Stimulated activated CD4-positive, alpha-beta T cell treated with anti-CD3 and anti-CD28 coated beads, Interleukin-12 subunit alpha, Interleukin-12 subunit beta, amount 100 ng/mL, for 24 hours (primary cell): ENCODE results near the gene BRAT1.

Source experiments
- DNase-seq, 2 experiments: peaks; one replicate each; pipeline ENCODE4 v3.0.0-alpha.2; 2020; ENCODE audit warnings: low read depth in 2 of 2

Gene BRAT1

DNA sequence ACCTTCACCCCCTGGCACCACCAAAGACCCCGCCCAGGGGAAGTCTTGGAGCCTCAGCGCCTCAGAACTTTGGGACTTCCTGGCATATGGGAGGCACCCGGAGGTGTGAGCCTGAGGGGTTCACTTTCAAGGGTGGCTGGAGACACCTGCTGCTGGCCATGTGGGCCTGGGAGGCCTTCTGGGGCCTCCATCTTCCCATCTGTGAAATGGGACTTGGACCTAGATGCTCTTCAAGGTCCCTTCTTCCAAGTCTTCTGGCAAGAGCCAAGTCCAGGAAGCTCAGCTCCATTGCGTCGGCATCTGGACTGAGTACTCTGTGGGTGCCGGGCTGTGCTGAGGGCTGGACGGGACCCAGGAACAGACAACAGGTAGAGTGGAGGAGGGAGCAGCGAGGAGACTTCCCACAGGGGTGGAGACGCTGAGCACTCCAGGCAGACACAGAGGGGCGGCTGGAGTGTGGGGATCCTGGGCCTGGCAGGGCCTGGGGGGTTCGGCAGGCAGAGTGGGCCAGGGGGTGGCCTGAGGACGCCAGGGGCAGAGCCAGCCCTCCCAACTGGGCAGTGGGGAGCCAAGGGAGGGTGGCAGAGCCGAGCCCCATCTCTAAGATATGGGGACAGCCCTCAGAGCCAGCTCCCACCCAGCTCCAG is 45.1 kb downstream of the BRAT1 start:
- DNase-seq: no peak

DNA sequence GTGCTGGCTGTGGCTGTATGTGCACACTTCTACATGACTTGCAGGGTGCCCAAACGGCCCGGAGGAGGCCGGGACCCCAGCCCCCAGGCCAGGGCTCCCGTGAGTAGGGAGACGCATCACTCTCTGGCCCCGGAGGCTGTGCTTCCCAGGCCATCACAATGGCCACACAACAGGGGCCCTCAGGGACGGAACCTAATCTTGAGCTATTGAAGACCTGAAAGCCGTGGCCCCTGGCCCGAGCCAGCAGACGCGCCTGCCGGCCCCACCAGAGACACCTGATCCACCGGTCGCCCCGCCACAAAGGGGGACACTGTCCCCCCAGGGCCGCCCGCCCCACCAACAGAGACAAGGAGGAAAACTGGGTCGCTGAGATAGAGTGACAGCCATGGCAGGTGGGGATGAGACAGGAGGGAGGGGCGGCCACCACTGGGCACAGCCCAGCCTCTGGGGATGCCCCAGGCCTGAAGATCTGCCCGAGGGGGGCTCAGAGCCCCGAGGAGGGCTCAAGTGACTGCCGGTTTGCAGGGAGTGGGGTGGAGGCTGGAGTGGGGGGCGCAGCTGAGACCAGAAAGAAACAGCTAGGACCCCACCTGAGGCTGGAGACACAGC is 45.9 kb downstream of the BRAT1 start:
- DNase-seq: no peak

DNA sequence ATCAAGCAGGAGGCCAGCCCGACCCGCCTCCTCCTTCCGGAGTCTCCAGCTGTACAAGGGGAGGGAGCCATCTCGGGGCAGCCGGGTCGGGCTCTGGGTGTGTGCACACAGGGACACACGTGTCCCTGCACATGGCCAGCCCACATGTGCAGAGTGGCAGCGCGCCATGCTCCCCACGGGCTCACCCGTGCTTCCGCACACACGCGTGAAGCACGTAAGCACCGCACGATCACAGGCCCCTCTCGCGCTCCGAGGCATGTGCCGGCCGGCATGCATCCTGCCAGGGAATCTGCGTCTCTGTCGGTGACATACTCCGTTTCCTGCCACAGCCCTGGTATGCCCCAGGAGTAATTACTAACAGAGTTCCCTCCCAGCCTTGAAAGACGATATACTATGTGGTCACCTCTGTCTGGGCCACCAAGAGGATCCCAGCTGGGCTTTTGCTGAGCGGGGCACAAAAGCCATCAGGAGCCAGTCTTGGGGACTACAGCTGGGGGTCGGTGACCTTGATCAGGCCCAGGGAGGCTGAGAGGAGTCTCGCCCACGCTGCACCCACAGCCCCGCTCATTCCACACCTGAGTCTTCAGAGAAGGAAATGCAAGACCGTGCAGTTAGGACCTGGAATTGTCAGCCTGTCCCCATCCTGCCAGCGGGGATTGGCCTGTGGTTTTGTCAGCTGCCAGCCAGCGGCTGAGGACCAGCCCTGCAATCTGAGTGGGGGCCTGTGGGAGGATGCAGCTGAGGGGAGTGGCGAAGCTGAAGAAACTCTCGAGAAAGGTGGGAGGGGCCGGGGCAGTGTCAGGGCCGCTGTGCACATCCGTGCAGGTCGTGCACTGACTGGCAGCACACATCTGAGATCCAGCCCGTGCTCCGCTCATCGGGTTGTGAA is 46.8 kb downstream of the BRAT1 start:
- DNase-seq: peak in 1 of 2 experiments; percentile 67

DNA sequence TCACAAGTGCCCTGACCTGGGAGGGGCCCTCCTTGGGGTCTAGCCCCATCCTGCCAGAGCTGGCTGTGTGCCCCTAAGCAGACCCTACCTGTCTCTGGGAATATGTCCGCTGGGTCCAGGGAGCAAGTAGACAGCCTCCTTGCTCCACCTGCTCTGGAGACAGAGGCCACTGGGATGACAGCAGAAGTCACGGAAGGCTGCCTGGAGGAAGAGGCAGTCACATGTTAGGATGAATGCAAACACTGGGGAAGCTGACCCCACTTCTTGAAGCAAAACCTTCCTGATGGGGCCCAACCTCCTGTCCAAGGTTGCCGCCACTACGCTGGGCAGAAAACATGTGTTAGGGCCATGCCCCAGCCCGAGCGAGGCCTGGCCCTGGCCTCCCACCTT is 47.4 kb downstream of the BRAT1 start:
- DNase-seq: no peak

DNA sequence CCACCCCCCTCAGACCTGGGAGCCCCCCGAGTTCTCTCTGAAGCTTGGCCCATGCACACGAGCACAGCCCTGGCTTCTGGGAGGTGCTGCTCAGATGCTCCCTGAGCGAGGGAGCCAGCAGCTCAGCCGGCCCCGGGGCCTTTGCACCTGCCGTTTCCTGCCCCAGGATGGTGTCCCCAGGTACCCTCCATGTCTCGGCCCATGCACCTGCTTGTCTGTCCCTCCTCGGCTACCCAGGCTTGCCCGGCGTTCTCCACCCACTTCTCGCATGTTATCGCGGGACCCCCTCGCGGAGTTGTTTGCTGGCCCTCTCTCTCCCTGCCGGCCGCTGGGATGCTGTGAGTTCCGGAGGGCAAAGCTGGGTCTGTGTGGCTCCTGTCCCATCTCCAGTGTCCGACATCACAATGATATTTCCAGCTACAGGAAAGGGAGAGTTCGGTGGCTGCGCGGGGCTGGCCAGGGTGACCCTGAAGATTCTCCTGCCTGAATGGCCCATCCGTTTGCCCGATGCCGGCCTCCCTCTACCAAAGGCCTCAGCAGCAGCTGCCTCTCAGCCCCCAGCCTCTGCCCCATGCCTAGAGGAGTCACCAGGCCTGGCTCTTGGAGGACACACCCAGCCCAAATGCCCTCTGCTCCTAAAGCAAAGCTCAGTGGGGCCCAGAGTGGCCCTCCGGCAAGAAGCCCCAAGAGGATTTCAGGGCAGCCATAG is 48.0 kb downstream of the BRAT1 start:
- DNase-seq: no peak

DNA sequence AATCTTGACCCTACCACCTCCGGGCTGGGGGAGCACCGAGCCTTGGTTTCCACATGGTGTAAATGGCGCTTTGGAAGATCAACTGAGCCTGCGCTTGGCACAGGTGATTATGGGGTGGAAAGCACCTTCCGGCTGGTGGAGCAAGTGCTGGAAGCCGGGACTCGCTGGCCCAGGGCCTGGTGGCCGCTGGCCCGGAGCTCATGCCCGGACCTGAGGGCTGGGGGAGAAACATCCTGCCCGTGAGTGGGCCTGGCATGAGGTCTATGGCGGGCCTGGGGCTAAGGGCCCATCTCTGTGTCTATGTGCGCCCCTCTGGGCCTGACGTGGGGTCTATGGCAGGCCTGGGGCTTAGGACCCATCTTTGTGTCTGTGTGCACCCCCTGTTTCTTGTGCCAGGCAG is 49.9 kb downstream of the BRAT1 start:
- DNase-seq: no peak

DNA sequence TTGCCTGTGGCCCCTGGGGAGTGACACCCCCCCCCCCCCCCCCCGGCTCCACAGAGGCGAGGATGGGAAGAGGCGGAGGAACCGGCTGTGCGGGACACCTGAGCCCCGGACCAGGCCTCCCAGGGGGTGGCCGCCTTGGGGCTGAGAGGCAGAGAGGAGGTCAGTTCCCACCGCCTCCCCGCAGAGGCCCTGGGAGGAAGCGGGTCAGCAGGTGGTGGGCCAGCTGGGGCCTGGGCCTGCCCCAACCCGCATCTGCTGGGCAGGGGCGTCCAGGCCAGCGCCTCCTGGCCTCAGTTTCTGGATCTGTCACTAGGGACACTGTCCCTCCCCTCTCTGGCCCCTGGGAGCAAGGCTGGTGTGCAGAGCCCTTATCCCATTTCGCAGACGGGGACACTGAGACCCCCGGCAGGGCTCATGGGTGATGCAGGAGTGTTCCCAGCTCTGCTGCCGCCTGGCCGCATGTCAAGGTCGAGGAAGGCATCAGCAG is 50.4 kb downstream of the BRAT1 start:
- no peak for DNase-seq

DNA sequence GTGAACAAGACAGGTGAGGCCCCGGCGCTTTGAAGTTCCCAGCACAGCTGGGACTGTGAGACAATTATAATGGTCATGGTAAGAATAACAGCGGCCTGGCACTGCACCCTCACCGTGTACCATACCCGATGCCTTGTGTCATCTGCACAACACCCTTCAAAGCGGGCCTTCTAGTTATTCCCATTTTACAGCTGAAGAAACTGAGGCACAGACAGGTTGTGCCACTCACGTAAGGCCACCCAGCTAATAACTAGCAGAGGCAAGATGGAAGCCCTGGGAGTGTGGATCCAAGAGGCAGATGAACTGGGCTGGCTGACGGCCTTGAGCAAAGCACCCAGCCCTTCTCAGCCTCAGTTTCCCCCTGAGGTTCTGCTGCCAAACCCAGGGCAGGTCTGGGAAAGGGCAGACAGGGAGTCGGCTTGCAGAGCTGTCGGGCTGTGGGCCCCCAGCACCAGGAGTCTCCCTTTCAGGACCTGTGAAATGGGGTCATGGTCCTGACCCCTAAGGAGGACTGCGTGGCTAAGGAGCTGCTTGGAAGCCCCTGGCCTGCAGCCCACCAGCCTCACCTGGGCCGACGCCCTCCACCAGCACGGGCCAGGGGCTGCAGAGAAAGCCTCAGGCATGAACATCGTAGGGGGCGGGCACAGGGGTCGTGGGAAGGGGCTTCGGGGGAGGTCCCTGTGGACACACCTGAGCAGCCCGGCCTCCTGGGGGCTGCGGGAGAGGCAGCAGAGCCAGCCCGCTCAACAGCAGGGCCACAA is 51.0 kb downstream of the BRAT1 start:
- DNase-seq: no peak

DNA sequence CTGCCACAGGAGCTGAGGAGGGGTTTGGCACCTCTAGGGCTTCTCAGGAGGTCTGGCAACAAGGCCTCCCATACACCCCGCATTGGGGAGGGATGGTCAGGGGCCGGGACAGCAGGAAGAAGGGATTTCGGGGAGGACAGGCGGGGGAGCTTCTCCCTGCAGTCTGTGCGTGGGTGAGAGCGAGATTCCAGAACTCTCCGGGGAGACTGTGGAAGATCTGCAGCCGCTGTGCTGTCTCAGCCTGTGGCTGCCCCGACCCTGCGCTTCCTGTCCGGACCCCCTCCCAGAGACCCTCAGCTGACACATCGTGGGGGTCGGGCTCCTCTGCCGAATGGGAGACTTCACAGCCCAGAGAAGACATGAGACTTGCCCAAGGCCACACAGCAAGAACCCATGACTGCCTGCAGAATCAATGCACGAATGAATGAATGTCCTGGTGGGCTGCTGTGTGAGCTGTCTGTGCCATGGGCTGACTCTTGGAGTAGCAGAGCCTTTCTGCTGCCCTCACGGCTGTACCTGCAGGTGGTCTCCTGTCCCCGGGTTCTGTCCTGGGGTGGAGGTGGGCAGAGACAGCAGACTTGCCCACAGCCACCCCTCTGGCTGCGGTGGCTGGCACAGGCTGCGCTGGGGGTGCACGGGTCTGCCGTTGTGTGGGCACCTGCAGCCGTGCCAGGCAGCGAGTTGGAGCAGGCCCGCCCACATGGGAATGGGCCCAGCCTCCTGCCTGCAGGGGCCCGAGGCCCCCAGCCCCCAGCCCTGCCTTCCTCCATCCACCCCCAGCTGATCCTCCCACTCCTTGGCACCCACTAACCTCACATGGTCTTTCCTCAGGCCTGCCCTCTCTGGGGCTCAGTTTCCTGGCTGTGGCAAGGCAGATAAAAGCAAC is 52.0 kb downstream of the BRAT1 start:
- DNase-seq: no peak

DNA sequence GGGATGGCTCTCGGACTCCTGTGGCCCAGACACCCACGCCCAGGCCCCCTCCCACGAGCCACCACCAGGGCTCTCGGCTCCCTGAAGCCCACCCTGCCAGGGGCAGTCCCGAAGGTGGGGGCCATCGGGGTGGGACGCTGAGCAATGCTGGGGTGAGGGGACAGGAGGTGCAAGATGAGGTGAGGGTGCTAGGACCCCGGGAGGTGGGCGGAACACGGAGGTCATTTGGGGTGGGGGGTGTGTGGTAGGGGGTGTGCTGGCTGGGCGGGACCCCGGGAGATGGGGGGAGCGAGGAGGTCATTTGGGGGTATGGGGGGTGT is 52.7 kb downstream of the BRAT1 start:
- DNase-seq: no peak

DNA sequence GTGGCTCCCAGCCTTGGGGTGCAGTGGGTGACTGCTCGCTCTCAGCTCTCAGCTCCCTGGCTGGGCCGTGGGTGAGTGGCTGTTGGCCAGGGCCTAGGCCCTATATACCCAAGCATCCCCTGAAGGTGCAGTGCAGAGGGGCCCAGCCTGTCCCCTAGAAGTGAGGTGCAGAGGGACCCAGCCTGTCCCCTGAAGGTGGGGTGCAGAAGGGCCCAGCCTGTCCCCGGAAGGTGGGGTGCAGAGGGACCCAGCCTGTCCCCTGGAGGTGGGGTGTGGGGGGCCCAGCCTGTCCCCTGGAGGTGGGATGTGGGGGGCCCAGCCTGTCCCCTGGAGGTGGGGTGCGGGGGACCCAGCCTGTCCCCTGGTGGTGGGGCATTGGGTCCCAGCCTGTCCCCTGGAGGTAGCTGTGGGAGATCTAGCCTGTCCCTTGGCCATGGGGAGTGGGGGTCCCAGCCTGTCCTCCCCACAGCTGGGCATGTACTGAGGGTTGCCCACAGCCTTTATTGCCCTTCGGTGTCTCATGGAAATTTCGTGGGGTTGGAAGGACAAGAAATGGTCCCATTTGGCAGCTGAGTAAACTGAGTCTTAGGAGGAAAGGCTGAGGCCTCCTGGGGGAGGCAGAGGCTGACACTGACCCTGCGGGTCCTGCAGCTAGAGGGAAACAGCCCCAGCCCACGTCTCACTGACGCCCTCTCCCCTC is 53.2 kb downstream of the BRAT1 start:
- no peak for DNase-seq

DNA sequence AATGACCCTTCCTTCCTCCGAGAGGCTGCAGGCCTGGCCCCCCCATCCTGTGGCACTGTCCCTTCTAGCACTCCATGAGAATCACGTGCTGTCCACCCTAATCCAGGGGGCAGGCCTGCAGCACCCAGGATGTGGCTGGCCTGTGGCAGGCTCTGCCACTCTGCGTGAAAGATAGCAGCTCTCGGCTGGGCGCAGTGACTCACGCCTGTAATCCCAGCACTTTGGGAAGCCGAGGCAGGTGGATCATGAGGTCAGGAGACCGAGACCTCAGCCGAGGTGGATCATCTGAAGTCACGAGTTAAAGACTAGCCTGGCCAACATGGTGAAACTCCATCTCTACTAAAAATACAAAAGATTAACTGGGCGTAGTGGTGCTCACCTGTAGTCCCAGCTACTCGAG is 54.6 kb downstream of the BRAT1 start:
- no peak for DNase-seq

DNA sequence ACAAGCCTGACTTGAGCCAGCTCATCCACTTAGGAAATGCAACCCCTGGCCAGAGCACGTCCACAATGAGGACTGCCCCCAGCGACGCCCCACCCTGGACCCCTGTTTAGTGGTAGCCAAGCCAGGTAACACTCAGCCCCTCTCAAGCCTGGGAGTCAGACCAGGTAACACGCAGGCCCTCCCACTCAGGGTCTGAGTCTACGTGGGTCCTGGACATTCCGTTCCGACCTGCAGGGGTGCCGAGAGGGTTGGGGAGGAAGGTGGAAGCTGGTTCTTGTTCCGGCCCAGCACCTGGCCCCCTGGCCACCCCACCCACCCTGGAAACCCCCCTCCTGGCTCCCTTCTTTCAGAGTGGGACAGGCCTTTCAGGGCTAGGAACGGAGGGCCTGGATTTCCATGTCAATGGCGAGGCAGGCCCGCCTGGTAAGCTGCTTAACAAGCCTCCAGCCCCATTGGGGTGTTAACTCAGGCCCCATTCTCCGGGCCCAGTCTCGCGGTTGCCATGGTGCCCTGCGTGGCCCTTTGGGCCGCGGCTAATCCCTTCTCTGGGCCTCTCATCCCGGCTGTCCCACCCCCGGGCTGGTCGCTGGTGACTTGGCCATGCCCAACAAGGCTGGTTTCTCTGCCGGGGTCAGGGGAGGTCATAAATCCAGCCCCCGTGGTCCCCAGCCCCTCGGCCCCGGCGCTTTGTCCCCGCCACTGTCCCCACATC is 55.4 kb downstream of the BRAT1 start:
- no peak for DNase-seq

DNA sequence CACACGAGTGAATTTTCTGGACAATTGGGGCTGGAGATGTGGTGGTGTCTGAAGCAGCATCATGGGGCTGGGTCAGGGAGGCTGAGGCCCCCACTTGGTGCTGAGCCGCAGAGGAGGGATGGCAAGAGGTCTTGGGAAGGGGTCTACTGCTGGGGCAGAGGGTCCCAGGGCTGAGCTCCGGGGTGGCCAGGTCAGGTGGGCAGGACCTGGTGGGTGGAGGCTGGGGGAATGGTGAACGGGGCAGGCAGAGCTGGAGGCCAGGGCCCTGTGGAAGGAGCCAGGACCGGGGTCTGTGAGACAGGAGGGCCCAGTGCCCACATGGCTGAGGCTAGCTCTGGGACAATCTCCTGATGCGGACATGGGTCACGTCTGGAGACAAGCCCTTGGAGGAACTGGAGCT is 56.1 kb downstream of the BRAT1 start:
- DNase-seq: no peak

DNA sequence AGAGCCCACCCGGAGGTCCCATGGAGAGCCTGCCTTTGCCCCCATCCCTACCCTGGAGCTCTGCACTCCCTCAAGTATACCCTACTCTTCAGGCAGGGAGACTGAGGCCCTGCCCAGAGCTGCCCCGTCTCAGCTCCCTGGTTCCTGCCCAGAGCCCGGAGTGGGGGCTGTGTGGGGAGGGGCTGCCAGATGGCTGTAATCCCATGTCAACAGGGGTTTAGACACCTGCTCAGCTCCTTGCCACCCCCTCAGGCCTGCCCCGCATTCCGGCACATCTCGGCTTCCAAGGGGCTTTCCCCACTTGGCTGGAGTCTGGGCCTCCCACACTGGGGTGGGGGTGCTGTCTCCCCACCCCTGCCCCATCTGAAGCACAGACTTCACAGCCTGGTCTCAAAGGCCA is 56.6 kb downstream of the BRAT1 start:
- no peak for DNase-seq

DNA sequence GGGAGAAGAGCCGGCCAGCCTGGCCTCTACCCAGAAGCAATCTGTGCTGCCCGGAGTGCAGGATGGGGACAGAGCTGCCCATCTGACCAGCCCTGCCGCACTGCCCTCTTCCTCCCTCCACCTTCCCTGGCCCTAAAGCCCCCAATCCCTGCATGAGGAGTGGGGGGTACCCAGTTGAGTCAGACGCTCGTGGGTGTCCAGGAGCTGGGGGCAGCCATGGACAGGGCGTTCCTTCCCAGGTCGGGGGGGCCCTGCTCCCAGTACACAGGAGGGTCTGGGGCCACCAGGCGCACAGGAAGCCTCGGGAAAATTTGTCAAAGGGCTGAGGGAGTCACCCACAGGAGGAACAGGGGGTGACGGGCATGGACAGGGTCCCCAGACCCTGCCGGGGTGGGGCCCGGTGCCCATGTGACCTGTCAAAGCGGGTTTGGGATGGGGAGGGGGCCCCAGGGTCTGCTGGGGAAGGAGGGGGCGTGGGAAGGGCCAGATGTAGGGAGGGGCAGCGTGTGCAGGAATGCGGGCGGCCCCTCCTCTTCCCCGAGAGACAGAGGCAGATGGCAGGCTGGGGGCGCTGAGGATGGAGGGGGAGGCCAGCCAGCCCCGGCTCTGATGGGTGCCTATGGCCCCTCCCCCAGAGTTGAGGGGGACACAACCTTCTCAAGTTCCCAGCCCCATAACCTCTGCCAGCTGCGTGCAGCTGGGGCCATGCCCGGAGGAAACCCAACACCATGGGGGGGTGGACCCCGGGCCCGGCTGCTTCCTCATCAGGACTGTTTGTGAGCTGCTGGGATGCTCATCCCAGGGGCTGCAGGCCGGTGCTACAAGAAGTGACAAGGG is 57.6 kb downstream of the BRAT1 start:
- DNase-seq: no peak

DNA sequence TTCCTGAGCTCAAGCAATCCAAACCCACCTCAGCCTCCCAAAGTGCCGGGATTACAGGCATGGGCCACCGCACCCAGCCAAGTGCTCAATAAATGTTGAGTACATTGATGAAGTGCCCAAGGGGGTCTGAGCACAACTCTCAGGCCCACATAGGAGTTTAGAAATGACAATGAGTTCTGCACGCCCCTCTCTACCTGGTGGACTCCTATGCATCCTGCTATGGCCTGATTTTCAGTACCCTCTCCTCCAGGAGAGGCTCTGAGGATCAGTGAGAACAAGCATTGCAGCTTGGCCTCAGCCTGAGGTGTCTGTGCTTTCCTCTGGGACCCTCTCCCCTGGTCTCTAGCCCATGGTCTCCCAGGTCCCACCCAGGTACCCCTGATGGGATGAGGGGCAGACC is 58.3 kb downstream of the BRAT1 start:
- DNase-seq: no peak

DNA sequence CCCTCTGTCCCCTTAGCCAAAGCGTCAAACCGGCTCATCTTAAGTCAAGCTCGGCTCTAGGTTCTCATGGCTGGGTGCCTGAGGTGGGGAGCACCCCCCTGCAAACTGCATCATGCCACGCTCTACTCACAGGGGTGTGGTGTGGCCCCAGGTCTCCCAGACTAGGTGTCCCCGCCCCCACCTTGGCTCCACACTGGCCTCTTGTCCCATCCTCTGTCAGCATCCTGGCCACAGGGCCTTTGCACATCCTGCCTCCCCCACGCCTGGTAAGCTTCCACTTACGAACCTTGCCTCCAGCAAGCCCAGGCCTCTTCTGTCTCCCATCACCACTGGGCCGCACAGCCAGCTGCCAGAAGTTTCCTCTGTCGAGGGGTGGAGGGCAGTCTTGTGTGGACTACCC is 58.9 kb downstream of the BRAT1 start:
- no peak for DNase-seq
